ENCODE data around the gene TUBB4B.

The TUBB4B gene

DNA sequence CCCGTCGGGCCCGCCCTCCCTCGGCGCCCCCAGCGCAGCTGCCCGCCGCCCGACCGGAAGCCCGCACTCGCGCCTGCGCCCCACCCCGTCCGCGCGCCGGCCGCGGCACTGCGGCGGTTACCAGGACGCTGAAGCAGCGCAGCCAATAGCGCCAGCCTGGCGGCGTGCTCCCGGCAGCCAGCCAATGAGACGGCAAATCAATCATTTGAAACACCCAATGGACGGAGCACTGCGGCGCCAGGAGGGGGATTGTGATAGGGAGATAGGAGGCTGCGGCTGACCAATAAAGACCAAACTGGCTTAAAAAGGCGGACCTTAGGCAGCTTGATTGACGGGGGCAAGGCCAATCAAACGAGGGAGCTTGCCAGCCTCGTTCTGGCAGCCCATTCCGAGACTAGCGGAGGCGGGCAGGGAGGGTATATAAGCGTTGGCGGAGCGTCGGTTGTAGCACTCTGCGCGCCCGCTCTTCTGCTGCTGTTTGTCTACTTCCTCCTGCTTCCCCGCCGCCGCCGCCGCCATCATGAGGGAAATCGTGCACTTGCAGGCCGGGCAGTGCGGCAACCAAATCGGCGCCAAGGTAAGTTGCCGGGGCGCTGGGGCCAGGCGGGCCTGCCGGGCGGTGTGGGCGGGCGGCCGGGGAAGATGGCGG, at the start of gene TUBB4B:
TSS of gene TUBB4B (plus strand) at position 447 of the 649 bp plus-strand sequence. CDS start at position 521, 74 bp downstream.
- peak; percentile 96 for DNase-seq

DNA sequence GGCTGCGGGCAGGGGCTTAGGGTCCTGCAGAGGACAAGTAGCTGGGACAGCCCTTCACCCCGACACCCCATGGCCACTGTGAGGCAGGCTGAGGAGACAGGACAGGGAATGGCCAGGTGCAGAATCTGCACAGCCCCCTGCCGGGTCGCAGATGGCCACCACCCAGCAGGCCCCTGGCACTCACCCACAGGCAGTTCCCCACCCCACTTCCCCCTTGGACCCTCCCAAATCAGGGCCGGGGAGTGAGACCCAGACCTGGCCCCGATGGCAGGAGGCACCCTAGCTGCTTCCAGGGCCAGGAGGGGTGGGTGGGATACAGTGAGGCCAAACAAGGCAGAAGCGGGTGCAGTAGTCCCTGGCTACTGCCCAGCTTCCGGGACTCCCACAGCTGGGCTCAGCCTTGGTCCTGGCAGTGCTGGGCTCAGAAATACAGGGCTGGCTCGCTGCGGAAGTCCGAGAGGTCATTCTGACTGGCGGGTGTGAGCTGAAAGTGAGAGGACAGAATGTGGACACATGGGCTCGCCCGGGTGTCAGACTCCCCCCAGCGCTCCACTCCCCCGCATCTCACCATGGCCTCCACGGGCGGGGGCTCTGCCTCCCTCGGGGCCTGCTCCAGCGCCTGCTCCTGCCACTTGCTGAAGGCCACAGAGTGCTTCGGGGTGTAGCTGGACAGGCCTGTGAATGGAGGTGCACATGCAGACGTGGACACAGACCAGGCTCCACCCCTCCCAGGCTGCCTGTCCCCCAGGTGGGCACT, 49.2 kb upstream of the TUBB4B start:
- no peak for DNase-seq

DNA sequence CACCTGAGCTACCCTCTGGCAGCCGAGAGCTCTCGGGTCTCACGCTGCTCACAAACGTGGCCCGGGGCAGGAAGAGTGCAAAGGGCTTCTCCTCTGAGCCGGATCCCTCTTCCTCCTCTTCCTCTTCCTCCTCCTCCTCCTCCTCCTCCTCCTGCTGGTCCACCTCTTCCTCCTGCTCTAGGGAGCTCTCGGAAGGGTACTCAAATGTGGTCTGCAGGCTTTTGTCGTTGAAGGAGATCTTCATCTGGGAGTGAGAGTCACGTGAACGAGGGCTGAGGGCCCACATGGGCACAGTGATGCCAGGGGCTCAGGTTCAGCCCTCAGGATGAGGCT, 48.7 kb upstream of the TUBB4B start:
- DNase-seq = no peak

DNA sequence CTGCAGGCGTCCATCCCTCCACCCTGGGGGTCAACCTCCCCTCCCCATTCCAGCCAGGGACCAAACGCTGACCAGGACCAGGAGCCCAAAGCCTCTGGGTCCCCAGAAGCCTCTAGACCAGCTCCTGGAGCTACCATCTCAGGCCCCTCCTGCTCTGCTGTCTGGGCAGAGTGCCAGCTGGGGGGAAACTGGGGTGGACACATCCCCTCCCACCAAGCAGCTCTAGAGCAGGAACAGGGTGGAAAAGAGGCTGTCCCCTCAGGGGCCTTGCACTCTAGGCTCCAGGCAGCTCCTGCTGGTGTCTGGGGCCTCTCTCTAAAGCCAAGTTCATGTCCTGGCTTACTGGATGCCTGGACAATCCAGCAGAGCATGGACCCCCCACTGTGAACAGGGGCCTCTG, 48.2 kb upstream of the TUBB4B start:
- DNase-seq = no peak

DNA sequence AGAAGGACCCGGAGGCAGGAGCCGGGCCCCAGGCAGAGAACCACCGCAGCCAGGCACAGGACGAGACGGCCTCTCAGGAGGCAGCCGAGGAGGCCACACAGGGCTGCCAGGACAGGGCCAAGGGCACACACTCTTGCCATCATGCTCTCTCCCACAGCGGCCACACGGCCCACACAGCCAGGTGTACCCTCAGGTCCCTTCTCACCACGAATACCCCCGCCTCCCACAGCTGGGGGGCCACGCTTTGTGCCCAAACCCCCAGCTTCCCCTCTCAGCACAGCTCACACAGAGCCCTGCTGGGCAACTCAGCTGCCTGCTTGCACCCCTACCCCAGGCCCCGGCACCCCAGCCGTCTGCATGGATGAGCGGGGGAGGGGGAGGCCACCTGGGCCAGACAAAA, 47.3 kb upstream of the TUBB4B start:
- DNase-seq = no peak

DNA sequence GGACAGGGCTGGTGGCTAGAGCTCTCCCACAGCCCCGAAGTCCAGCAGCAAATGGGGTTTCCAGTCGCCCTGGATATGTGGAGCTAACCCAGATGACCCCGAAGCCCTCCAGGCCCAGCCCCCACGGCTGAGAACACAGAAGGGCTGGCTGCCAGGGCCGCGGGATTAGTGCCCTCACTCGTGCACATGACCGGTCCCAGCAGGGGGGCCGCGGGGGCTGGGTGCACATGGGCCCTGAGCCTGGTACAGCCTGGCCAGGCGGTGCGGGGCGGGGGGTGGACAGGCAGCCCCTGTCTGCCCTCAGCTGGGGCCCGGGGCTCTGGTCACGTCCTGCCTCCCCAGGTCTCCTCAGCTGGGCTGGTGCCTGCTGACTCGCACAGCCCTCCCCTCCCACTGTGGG, 46.7 kb upstream of the TUBB4B start:
- DNase-seq = no peak

DNA sequence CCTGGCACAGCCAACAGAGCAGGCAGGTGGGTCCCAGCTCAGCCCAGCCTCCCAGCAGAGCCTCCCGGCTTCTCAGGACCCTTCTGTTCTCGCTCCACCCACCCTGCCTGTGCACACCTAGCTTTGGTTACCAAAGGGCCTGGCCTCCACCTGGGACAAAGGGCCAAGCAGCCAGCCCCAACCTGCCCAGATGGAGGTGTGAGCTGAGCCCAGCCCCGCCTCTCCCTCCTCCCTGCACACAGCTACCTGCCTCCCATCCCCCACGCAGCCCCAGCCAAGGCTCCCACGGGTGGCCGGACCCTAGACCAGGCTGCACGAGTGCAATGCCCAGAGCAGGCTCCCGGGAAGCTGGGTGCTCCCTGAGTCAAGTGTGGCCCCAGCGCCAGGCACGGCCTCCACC, 46.2 kb upstream of the TUBB4B start:
- DNase-seq = no peak

DNA sequence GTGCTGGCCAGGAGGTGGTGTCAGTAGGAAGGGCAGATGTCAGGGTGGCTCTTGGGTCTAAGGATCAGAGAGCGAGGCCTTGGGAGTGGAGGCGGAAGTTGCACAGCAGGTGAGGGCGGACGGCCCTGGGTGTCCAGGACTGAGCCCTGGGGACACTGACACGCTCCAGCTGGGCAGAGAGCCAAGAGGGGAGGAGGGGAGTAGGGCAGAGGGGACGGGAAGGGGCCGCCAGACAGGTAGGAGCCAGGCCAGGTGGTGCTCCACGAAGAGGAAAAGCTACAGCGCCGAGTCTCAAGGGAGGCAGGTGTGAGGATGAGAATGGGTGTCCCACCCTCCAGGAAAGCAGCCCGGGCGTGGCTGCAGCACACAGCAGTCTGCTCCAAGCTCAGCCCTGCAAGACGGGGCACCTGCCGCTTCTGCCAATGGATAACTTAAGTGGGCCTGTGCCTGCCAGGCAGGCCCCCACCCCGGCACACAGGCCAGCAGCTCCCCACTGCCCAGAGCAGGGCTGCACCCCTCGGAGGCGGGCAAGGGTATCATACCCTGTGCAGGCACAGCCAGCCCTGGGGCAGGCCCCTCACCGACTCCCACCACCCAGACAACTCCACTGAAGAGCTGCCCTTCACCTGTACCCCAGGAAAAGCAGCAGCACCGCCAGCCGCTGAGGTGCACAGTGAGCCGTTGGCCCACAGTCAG, 45.4 kb upstream of the TUBB4B start:
- no peak for DNase-seq

DNA sequence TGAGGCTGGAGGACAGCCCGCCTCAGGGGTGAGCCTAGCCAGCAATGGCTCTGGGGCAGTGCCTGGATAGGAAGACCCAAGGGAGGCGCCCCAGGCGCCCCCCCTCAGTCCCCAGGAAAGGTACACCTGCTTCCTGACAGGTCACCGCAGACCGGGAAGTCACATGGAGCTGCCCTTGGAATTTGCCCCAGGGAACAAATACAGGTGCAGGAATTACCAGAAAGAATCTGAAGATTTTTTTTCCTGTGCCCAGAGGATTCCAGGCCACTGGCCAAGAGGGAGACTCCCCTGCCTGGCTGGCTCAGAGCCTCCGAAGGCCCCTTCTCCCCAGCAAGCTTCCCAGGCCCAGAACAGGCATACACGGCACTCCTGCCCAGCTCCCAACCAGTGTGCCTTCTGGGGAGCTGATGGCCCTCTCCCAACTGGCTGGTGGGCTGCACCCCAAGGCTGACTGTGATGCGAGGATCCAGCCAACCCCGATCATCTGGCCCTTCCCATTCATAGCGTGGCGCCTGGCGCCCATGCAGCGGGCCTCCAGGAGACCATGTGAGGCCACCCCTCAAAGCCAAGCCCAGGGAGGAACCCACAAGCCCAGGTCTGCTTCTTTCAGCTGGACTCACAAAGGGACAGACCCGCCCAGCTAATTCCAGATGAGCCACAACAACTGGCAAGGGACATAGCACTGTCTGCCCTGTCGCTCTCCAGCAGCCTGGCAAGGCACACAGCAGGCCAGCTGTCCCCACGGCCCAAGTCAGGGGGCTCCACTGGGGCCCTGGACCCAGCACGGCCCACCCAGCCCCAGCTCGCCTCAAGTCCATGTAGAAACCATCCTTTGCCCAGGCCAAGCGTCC, 42.8 kb upstream of the TUBB4B start:
- no peak for DNase-seq

DNA sequence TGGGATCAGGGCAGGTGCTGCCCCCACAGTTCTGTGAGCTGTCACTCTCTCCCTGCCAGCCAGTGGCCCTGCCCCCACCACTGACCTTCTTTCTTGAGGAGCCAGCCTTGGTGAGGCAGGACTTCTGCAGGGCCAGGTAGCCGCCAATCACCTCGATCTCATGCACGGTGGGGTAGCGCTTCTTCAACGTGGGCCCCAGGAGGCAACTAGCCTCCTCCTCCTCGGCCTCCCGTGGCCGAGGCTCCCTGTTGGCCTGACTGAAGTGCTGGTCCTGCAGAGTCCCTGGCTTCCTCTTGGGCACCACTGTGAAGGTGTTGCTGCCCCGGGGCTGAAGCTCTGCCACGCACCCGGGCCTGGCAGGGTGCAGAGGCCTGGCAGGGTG, 42.2 kb upstream of the TUBB4B start:
- no peak for DNase-seq

DNA sequence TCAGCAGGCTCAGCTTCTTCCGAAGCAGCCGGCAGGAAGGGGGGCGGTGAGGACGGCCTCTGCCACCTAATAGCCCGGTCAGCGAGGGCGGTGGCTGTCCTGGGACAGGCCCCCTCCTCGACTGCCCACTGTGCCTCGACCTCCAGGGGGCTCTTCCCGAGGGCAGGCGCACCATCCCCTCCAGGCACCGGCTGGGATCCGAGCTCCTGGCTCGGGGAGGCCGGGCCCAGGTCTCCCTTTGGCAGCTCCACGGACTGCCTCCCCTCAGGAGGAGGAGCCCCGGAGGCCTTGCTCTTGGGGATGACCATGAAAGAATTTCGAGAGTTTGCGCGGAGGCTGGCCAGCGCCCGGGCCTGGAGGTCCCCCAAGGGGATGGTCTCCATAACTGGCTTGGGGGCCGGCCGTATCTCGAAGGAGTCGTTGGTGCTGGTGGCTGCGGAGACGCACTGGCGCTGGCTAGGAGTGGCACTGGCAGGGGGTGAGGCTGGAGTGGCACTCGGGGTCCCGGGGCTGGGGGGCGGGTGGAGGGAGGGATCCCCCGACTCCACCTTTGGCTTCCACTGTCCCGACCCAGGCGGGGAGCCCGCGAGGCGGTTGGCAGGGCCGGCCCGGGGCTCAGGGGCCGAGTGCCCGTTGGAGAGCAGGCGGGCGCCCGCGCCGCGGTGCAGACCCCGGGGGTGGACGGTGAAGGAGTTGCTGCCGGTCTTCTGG, 41.5 kb upstream of the TUBB4B start:
- no peak for DNase-seq

DNA sequence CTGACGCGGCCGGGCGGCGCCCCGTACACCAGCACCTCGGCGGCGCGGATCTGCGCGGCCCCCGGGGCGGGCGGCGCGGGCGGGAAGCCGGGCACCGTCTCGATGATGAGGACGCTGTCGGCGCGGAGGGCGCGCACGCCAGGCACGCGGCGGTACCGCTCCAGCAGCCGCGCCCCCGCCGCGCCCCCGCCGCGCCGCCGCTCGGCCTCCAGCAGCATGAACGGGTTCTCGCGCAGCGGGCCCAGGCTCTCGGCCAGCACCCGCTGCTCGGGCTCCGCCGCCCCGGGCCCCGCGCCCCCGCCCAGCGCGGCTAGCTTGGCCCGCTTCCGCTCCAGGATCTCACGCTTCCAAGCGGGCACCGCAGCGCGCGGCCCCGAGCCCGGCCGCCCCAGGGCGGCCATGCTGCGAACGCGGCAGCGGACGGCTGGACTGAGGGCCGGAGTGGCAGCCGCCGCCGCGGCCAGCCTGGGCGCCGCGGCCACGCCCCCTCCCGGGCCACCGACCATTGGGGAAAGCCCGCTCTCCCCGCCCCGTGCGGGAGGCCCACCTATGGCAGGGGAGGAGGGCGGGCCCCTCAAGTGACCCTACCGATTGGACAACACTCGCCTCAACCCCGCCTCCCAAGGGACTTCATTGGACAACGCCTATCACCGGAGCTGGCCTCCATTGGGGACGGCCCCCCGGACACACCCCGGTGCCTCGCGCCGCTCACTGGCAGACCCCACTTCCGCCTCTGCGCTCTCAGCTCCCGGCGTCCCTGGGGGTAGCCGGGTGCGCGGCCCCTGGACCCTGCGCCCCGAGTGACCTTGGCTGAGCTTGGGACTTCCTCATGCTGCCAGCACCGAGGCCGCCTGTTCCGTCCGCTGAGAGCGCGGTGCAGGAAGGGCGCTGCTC, 40.5 kb upstream of the TUBB4B start, which contains the start of gene TPRN:
TSS of gene TPRN (minus strand) at position 431 of the 894 bp plus-strand sequence. CDS start at position 401, 30 bp downstream.
- peak; percentile 98 for DNase-seq

DNA sequence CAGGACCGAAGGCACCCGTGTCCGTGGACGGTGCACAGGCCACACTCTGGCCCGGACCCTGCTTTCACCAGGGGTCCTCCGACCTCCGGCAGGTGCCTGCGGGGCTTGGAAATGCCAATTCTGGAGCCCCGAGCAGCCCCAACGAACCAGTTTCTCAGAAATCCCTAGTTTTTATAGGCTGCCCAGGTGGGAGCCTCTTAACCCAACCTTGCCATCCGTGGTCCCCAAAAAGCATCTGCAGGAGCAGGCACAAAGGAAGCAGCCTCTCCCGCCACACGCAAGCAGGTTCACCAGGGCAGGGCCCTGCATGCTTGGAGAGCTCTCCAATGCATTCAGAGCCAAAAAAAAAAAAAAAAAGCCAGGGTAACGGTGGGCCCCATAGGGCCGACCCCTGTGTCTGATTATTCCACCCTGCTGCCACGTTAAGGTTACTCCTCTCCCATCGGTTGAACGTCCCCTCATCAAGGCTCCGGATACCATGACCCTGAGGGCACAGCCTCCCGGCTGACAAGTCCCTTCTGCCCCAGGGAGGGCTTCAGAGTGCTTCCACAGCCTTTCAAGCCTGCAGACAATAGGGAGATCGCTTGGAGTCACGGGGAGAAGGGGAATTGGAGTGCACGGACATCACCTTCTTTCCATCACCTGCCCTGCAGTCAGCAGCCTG, 39.8 kb upstream of the TUBB4B start:
- no peak for DNase-seq

DNA sequence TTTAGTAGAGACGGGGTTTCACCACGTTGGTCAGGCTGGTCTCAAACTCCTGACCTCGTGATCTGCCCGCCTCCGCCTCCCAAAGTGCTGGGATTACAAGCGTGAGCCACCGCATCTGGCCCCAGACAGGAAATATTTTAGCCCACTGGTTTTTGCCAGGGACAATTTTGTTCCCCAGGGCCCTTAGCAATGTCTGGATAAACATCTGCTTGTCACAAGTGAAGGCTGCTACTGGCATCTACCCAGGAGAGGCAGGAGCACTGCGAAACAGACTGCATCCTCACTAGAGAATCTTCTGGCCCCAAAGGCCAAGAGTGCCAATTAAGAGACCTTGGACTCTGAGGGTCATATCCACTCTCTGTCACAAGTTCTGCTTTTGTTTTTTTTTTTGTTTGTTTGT, 38.1 kb upstream of the TUBB4B start:
- no peak for DNase-seq

DNA sequence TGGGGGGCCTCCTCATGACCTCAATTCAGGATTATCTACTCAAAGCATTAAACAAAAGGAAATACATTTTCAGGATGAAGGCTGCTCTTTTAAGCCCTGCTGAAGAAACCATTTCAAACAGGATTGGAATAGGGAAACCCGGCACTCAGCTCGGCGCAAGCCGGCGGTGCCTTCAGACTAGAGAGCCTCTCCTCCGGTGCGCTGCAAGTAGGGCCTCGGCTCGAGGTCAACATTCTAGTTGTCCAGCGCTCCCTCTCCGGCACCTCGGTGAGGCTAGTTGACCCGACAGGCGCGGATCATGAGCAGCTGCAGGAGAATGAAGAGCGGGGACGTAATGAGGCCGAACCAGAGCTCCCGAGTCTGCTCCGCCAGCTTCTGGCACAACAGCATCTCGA, 36.4 kb upstream of the TUBB4B start:
- no peak for DNase-seq

DNA sequence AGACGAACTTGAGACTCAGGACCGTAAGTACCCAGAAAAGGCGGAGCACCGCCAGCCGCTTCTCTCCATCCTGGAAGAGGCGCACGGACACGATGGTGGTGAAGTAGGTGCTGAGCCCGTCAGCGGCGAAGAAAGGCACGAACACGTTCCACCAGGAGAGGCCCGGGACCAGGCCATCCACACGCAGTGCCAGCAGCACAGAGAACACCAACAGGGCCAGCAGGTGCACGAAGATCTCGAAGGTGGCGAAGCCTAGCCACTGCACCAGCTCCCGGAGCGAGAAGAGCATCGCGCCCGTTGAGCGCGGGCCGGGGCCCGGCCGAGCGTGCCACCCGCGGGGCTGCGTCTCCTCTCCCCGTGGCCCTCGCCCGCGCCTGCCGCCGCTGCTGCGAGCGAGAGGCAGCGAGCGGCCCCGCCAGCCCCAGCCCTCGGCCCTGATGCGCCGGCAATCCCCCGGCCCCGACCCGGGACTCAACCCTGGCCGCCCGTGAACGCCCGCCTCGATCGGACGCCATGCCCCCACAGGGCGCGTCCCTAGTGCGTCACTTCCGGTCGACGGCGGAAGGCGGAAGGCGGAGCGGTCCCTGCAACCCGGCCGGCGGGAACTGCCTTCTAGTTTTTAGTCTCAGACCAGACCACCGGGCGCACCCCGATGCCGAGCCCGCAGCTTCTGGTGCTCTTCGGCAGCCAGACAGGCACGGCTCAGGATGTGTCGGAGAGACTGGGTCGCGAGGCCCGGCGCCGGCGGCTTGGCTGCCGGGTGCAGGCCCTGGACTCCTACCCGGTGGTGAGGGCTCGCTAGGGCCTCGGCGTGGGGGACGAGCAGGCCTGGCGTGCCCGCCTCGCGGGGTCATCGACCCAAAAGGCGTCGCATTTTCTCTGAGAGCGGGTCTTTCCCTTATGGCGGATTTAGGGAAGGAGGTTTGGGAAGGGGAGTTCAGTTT, 35.7 kb upstream of the TUBB4B start, which contains the start of the genes NDOR1 and TMEM203:
TSS of gene NDOR1 (plus strand) at position 575 of the 944 bp plus-strand sequence. CDS start at position 653, 78 bp downstream.
TSS of gene TMEM203 (minus strand) at position 523 of the 944 bp plus-strand sequence. CDS start at position 289, 234 bp downstream.
- peak; percentile 92 for DNase-seq

DNA sequence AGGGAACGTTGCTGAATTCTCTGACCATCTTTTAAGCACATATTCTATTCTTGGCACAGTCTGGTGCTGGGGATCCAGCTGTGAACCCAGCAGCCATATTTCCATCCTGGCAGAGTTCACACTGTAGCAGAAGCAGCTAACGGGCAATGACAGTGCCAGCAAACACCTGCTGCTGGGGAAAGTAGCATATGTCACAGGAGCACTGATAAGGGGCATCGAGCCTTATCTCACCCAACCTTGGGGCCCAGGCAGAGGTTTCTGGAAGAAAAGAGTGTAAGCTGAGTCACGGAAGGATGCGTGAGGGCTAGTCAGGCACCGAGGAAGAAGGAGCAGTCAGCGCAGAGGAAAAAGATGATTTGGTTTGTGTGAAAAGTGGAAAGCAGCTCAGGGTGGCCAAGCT, 34.5 kb upstream of the TUBB4B start:
- DNase-seq = no peak

DNA sequence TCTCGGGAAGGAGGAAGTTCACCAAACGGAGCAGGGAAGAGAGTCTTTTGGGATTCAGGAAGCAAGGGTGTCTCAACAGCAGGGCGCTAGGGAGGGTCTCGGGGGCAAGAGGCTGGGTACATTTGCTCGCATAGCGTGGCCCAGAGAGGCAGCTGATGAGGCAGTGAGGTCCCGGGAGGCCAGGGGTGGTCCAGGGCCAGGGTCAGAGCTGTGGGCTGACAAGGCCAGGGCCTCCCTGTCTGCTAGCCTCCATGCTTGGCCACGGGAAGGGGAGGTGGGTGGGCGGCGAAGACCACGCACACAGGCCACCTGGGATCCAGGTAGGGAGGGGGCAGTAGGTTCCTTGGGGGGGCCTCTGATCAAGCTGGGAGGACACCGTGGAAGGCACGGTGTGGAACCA, 29.6 kb upstream of the TUBB4B start:
- DNase-seq = no peak

DNA sequence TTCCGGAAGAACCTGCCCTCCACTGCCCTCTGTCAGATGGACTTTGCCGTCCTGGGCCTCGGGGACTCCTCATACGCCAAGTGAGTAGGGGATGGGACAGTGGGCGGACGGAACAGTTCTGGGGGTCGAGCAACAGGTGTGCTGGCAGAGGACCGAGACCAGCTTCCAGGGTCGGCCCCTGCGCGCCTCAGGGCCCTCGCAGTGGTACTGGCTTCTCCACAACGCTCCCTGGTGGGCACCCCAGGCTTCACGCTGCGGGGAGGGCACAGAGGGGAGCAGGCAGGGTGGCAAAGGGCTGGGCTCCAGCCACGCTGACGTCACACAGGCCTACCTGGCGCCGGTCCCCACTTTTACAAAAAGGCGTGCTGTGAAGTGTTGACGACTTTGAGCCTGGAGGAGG, 28.6 kb upstream of the TUBB4B start:
- no peak for DNase-seq

Measured in activated CD4-positive, alpha-beta T cell treated with anti-CD3 and anti-CD28 coated beads, Interleukin-2, amount 50 U/mL, for 1 hour (primary cell).